Tongue (tissue), 2 donors: ENCODE data around the gene HRH2. TPM values are rescaled to one million over a fixed set of nuclear protein-coding genes. Genes with fewer than 3 reads are reported as not detected.
"Not testable (repeated sequence)": the region's sequence is repeated elsewhere in the genome, so short reads cannot be mapped to it uniquely, and the experiment has no call there.

Experiments
- DNase-seq: peaks from one replicate; pipeline ENCODE4 v3.0.0-alpha.2; 2015
- total RNA-seq: library from RNA; depleted of rRNA; stranded (reverse); fragments of >200 nt; gene quantifications from one replicate; pipeline ENCODE4 v1.2.3, GENCODE V29; 2014

HRH2 gene
- total RNA-seq, 1 donor from 2014 or later, result 1.7 TPM

- DNase-seq, result no peak
Observed at GRCh38 chr5:175646251-175646650, 11.6 kb upstream of the HRH2 start.

GRCh38 chr5:175649967-175650366, 7.9 kb upstream of the HRH2 start:
- no peak for DNase-seq

- DNase-seq, result not testable (repeated sequence)
Observed at GRCh38 chr5:175650430-175651205, 7.3 kb upstream of the HRH2 start.

GRCh38 chr5:175652741-175653663, 4.9 kb upstream of the HRH2 start:
- peak; percentile 29 for DNase-seq

GRCh38 chr5:175653763-175654162, 4.1 kb upstream of the HRH2 start:
- no peak for DNase-seq

GRCh38 chr5:175654339-175654738, 3.5 kb upstream of the HRH2 start:
- DNase-seq, result no peak

- no peak for DNase-seq
Observed at GRCh38 chr5:175654807-175655206, 3.1 kb upstream of the HRH2 start.

- DNase-seq, result no peak
Observed at GRCh38 chr5:175655411-175655810, 2.5 kb upstream of the HRH2 start.

- DNase-seq, result no peak
Observed at GRCh38 chr5:175656966-175657365, 905 bp upstream of the HRH2 start.

GRCh38 chr5:175658299-175659145, 651 bp downstream of the HRH2 start:
- DNase-seq, result no peak

GRCh38 chr5:175659546-175660253, 1.8 kb downstream of the HRH2 start:
- DNase-seq, result no peak

- no peak for DNase-seq
Observed at GRCh38 chr5:175663186-175664184, 5.6 kb downstream of the HRH2 start.

GRCh38 chr5:175664723-175665122, 6.9 kb downstream of the HRH2 start:
- no peak for DNase-seq

GRCh38 chr5:175666216-175666615, 8.3 kb downstream of the HRH2 start:
- no peak for DNase-seq

- DNase-seq, result no peak
Observed at GRCh38 chr5:175668006-175668405, 10.1 kb downstream of the HRH2 start.

- DNase-seq, result no peak
Observed at GRCh38 chr5:175670372-175670771, 12.5 kb downstream of the HRH2 start.

GRCh38 chr5:175671013-175671412, 13.1 kb downstream of the HRH2 start:
- DNase-seq, result no peak

- no peak for DNase-seq
Observed at GRCh38 chr5:175672976-175673648, 15.2 kb downstream of the HRH2 start.

- no peak for DNase-seq
Observed at GRCh38 chr5:175674731-175675346, 17.0 kb downstream of the HRH2 start.
